CD4-positive, CD25-positive, alpha-beta regulatory T cell (primary cell): ENCODE results near the gene ST6GALNAC5. TPM values are rescaled to one million over a fixed set of nuclear protein-coding genes. Genes with fewer than 3 reads are reported as not detected.
"Not testable (repeated sequence)": the region's sequence is repeated elsewhere in the genome, so short reads cannot be mapped to it uniquely, and the experiment has no call there.

Experiments
- ATAC-seq, 2 donors: fragments of 150-1000 bp; cut with Tn5 transposase; one replicate each; pipeline ENCODE4 v1.10.0; 2021; ENCODE audit warnings: low read depth in 2 of 2, moderate number of reproducible peaks in 2 of 2, moderate library complexity in 1 of 2
- DNase-seq, 3 donors: peaks; one replicate each; pipeline versions ENCODE4 v3.0.0 to v3.0.0-alpha.2; 2012 to 2022; ENCODE audit warnings: mixed read lengths in 1 of 3
- H3K27ac ChIP-seq: one replicate; pipeline ENCODE4 v1.7.0; 2013; ENCODE audit warnings: mild to moderate bottlenecking, low read length; ENCODE audit not compliant: insufficient read depth, poor library complexity, severe bottlenecking
- H3K27me3 ChIP-seq: one replicate; pipeline ENCODE4 v1.7.0; 2013; ENCODE audit warnings: low read length; ENCODE audit not compliant: control insufficient read depth, insufficient read depth
- H3K36me3 ChIP-seq: one replicate; pipeline ENCODE4 v1.7.0; 2013; ENCODE audit warnings: mild to moderate bottlenecking, low read length, moderate library complexity; ENCODE audit not compliant: control insufficient read depth, insufficient read depth
- H3K4me1 ChIP-seq: 2 replicates; pipeline ENCODE4 v1.7.0; 2013; ENCODE audit warnings: mild to moderate bottlenecking, low read length; ENCODE audit not compliant: insufficient read depth, control insufficient read depth, poor library complexity, severe bottlenecking
- H3K4me3 ChIP-seq: one replicate; pipeline ENCODE4 v1.7.0; 2013; ENCODE audit warnings: low read depth, mild to moderate bottlenecking, low read length, moderate library complexity
- H3K9me3 ChIP-seq, 2 experiments: 1 replicate in 1 of 2; 2 replicates in 1 of 2; pipeline ENCODE4 v1.7.0; 2013; ENCODE audit warnings: low read length in 2 of 2, mild to moderate bottlenecking in 1 of 2, moderate library complexity in 1 of 2; ENCODE audit not compliant: control insufficient read depth in 2 of 2
- H3K27ac Mint-ChIP-seq, 3 donors: one replicate each; pipeline ENCODE4 v1.8.0; 2020 to 2022; ENCODE audit warnings: mild to moderate bottlenecking in 3 of 3, mixed read lengths in 3 of 3, moderate library complexity in 2 of 3
- H3K27me3 Mint-ChIP-seq: one replicate; pipeline ENCODE4 v1.8.0; 2022; ENCODE audit warnings: mild to moderate bottlenecking, mixed read lengths
- H3K36me3 Mint-ChIP-seq: one replicate; pipeline ENCODE4 v1.8.0; 2020; ENCODE audit warnings: mixed read lengths
- H3K4me1 Mint-ChIP-seq, 4 donors: one replicate each; pipeline ENCODE4 v1.8.0; 2020 to 2022; ENCODE audit warnings: mixed read lengths in 4 of 4, mild to moderate bottlenecking in 1 of 4
- H3K4me3 Mint-ChIP-seq, 4 donors: one replicate each; pipeline ENCODE4 v1.8.0; 2020 to 2022; ENCODE audit warnings: mild to moderate bottlenecking in 4 of 4, mixed read lengths in 4 of 4, moderate library complexity in 3 of 4
- H3K9me3 Mint-ChIP-seq, 7 donors: one replicate each; pipeline ENCODE4 v1.8.0; 2020 to 2022; ENCODE audit warnings: mixed read lengths in 7 of 7, mild to moderate bottlenecking in 3 of 7, moderate library complexity in 2 of 7
- polyA plus RNA-seq, 4 donors: library from polyadenylated mRNA; unstranded; fragments of 300-500 nt; fragmentation: Illumina TruSeq; gene quantifications; one replicate each; pipeline ENCODE4 v1.2.3, GENCODE V29; 2021
- total RNA-seq: library from RNA; stranded (reverse); gene quantifications from one replicate; pipeline ENCODE4 v1.2.3, GENCODE V29; 2022

Gene ST6GALNAC5
- total and polyA plus RNA-seq, 5 donors from 2014 or later = 0.30 TPM; not detected in 4

GRCh38 chr1:76955652-76956051 is 88.4 kb downstream of the ST6GALNAC5 start:
- Mint-ChIP-seq H3K36me3 (no peaks in the 10 kb centered on the region), H3K9me3 (no peaks in the 10 kb centered on the region), H3K4me3 (no peak overlapping the region), H3K4me1 (no peaks in the 10 kb centered on the region), H3K27ac (no peak overlapping the region), H3K27me3 (no peaks in the 10 kb centered on the region)
- ATAC-seq (no peak), DNase-seq (no peak)
- Histone ChIP-seq H3K4me3 (no peak overlapping the region), H3K4me1 (no peaks in the 10 kb centered on the region), H3K9me3 (no peaks in the 10 kb centered on the region), H3K27ac (no peak overlapping the region), H3K27me3 (no peaks in the 10 kb centered on the region), H3K36me3 (no peaks in the 10 kb centered on the region)

- H3K27me3 ChIP-seq = no peaks in the 10 kb centered on the region
- DNase-seq = no peak
- no peak overlapping the region for H3K27ac ChIP-seq
- Mint-ChIP-seq H3K4me3 (no peak overlapping the region), H3K36me3 (no peaks in the 10 kb centered on the region), H3K27me3 (no peaks in the 10 kb centered on the region), H3K27ac (no peak overlapping the region), H3K9me3 (no peaks in the 10 kb centered on the region), H3K4me1 (no peaks in the 10 kb centered on the region)
- H3K36me3 ChIP-seq = no peaks in the 10 kb centered on the region
- H3K4me3 ChIP-seq = no peak overlapping the region
- H3K9me3 ChIP-seq = no peaks in the 10 kb centered on the region
- ATAC-seq = no peak
- H3K4me1 ChIP-seq = no peaks in the 10 kb centered on the region
These were observed 90.7 kb downstream of the ST6GALNAC5 start for GRCh38 chr1:76957961-76958360.

GRCh38 chr1:76958828-76959227 is 91.5 kb downstream of the ST6GALNAC5 start:
- Histone ChIP-seq H3K4me1 (no peaks in the 10 kb centered on the region), H3K9me3 (no peaks in the 10 kb centered on the region), H3K36me3 (no peaks in the 10 kb centered on the region), H3K4me3 (no peak overlapping the region), H3K27ac (no peak overlapping the region), H3K27me3 (no peaks in the 10 kb centered on the region)
- no peak overlapping the region for H3K4me3 Mint-ChIP-seq
- no peaks in the 10 kb centered on the region for H3K27me3 Mint-ChIP-seq
- no peaks in the 10 kb centered on the region for H3K36me3 Mint-ChIP-seq
- H3K9me3 Mint-ChIP-seq = peaks cover 0 to 2% (median 0%) of the 10 kb centered on the region in 7 donors
- no peak for DNase-seq
- ATAC-seq = no peak
- H3K4me1 Mint-ChIP-seq = no peaks in the 10 kb centered on the region
- no peak overlapping the region for H3K27ac Mint-ChIP-seq

- H3K4me3 ChIP-seq = no peak overlapping the region
- ATAC-seq (no peak), DNase-seq (no peak)
- Mint-ChIP-seq H3K4me3 (no peak overlapping the region), H3K27ac (no peak overlapping the region), H3K36me3 (no peaks in the 10 kb centered on the region), H3K4me1 (no peaks in the 10 kb centered on the region), H3K9me3 (peaks cover 0 to 2% (median 0%) of the 10 kb centered on the region in 7 donors), H3K27me3 (no peaks in the 10 kb centered on the region)
- H3K36me3 ChIP-seq = no peaks in the 10 kb centered on the region
- no peak overlapping the region for H3K27ac ChIP-seq
- H3K9me3 ChIP-seq = no peaks in the 10 kb centered on the region
- H3K27me3 ChIP-seq = no peaks in the 10 kb centered on the region
- no peaks in the 10 kb centered on the region for H3K4me1 ChIP-seq
These were observed 92.3 kb downstream of the ST6GALNAC5 start for GRCh38 chr1:76959556-76959955.

GRCh38 chr1:76961181-76961819 is 94.0 kb downstream of the ST6GALNAC5 start:
- Mint-ChIP-seq H3K36me3 (no peaks in the 10 kb centered on the region), H3K4me1 (no peaks in the 10 kb centered on the region), H3K27ac (no peak overlapping the region), H3K9me3 (peaks cover 0 to 10% (median 2%) of the 10 kb centered on the region in 7 donors), H3K4me3 (no peak overlapping the region), H3K27me3 (no peaks in the 10 kb centered on the region)
- ATAC-seq (no peak), DNase-seq (no peak)
- H3K36me3 ChIP-seq = no peaks in the 10 kb centered on the region
- H3K4me3 ChIP-seq = no peak overlapping the region
- no peaks in the 10 kb centered on the region for H3K4me1 ChIP-seq
- no peak overlapping the region for H3K27ac ChIP-seq
- no peaks in the 10 kb centered on the region for H3K9me3 ChIP-seq
- no peaks in the 10 kb centered on the region for H3K27me3 ChIP-seq

- Histone ChIP-seq H3K27me3 (no peaks in the 10 kb centered on the region), H3K36me3 (no peaks in the 10 kb centered on the region), H3K4me3 (no peak overlapping the region), H3K4me1 (no peaks in the 10 kb centered on the region), H3K27ac (no peak overlapping the region), H3K9me3 (no peaks in the 10 kb centered on the region)
- no peak for ATAC-seq
- Mint-ChIP-seq H3K9me3 (peaks cover 0 to 10% (median 2%) of the 10 kb centered on the region in 7 donors), H3K4me3 (no peak overlapping the region), H3K27ac (no peak overlapping the region), H3K4me1 (no peaks in the 10 kb centered on the region), H3K27me3 (no peaks in the 10 kb centered on the region), H3K36me3 (no peaks in the 10 kb centered on the region)
- DNase-seq = no peak
These were observed 94.5 kb downstream of the ST6GALNAC5 start for GRCh38 chr1:76961820-76962207.

GRCh38 chr1:76981267-76981666 is 114.0 kb downstream of the ST6GALNAC5 start:
- peaks cover 1 to 23% (median 12%) of the 10 kb centered on the region in 7 donors for H3K9me3 Mint-ChIP-seq
- H3K4me3 Mint-ChIP-seq, H3K4me1 Mint-ChIP-seq, H3K36me3 Mint-ChIP-seq, H3K4me1 ChIP-seq, DNase-seq, H3K27me3 Mint-ChIP-seq, H3K9me3 ChIP-seq, H3K27me3 ChIP-seq, H3K4me3 ChIP-seq, H3K27ac ChIP-seq, ATAC-seq, H3K36me3 ChIP-seq, H3K27ac Mint-ChIP-seq: not testable (repeated sequence)

- Histone ChIP-seq H3K27ac (no peak overlapping the region), H3K9me3 (no peaks in the 10 kb centered on the region), H3K27me3 (no peaks in the 10 kb centered on the region), H3K36me3 (no peaks in the 10 kb centered on the region), H3K4me3 (no peak overlapping the region), H3K4me1 (no peaks in the 10 kb centered on the region)
- ATAC-seq = no peak
- Mint-ChIP-seq H3K4me1 (no peaks in the 10 kb centered on the region), H3K36me3 (no peaks in the 10 kb centered on the region), H3K27me3 (no peaks in the 10 kb centered on the region), H3K4me3 (no peak overlapping the region), H3K9me3 (peaks cover 0 to 8% (median 3%) of the 10 kb centered on the region in 7 donors), H3K27ac (no peak overlapping the region)
- DNase-seq = no peak
These were observed 122.7 kb downstream of the ST6GALNAC5 start for GRCh38 chr1:76989976-76990375.
